Pancreas (tissue), 10 donors: Measurements from ENCODE around the gene KCNK10. TPM values are rescaled to one million over a fixed set of nuclear protein-coding genes. Genes with fewer than 3 reads are reported as not detected.
"Not testable (repeated sequence)": the region's sequence is repeated elsewhere in the genome, so short reads cannot be mapped to it uniquely, and the experiment has no call there.

Experiments
- ATAC-seq, 4 donors: fragments of 200-7000 bp; cut with Tn5 transposase; one replicate each; pipeline versions ENCODE4 v1.8.0 to v1.9.1; 2020; ENCODE audit warnings: mild to moderate bottlenecking in 4 of 4, moderate library complexity in 4 of 4
- DNase-seq, 6 donors: peaks; one replicate each; pipeline ENCODE4 v3.0.0-alpha.2; 2020
- FAIRE-seq: peaks from 2 replicates; lab custom pipeline; 2012; peaks lifted over from hg19 to GRCh38; lab: Jason Lieb, UNC
- H3K27ac ChIP-seq, 4 donors: fragments of 200-600 bp; sonication (generic); 1 replicate in 3 of 4; 2 replicates in 1 of 4; pipeline versions ENCODE4 v1.5.0 to v1.8.0; 2020
- H3K27me3 ChIP-seq, 4 donors: fragments of 200-600 bp; one replicate each; pipeline ENCODE4 v1.8.0; 2021
- H3K36me3 ChIP-seq, 3 donors: fragments of 200-600 bp; sonication (generic) in 1 of 3; one replicate each; pipeline versions ENCODE4 v1.5.0 to v1.8.0; 2020 to 2021
- H3K4me1 ChIP-seq, 3 donors: fragments of 200-600 bp; one replicate each; pipeline ENCODE4 v1.8.0; 2021
- H3K4me3 ChIP-seq, 4 donors: fragments of 200-600 bp; sonication (generic) in 2 of 4; one replicate each; pipeline versions ENCODE4 v1.5.0 to v1.8.0; 2020 to 2021
- H3K9me3 ChIP-seq, 4 donors: fragments of 200-600 bp; one replicate each; pipeline ENCODE4 v1.8.0; 2021
- CTCF ChIP-seq, 4 donors: fragments of 200-600 bp; sonication (generic) in 3 of 4; IDR thresholded peaks; one replicate each; pipeline versions ENCODE4 v1.5.0 to v1.8.0; 2021; ENCODE audit warnings: antibody characterized with exemption in 4 of 4
- WGBS, 2 donors: extraction: QIAGEN DNeasy Blood & Tissue Kit; methylation state at CpG; one replicate each; pipeline ENCODE4 v1.1.7; 2013; 5-methylcytosine and 5-hydroxymethylcytosine counted together
- intact Hi-C, 3 donors: fragments of 100-400 bp; cut with DNase I; formaldehyde crosslinking; loops; one replicate each; pipeline versions ENCODE4 v1.11.1 to v1.14.2; 2022
- polyA plus RNA-seq, 2 donors: library from polyadenylated mRNA; stranded (reverse); fragments of 200-250 nt; gene quantifications; one replicate each; pipeline ENCODE4 v1.2.3, GENCODE V29; 2013
- total RNA-seq, 6 donors: library from RNA; stranded (reverse); fragmentation: NEBNext Ultra II Directional in 4 of 6; extraction: Animal tissue kit (Norgen Biotek cat#: 25700) in 4 of 6; gene quantifications; one replicate each; pipeline versions ENCODE4 v1.2.1 to v1.2.4, GENCODE V29; 2021 to 2023
- donor health status: healthy with polysubstance abuse.
- donor health status: DM: no; HTN: no; CAD: no; lungs with moderate emphysema.
- donor health status: DM: no; HTN: no; CAD: no.
- donor health status: control.
- donor health status: control.
- donor health status: Bipolar disorder and iron deficiency.
- donor health status: DM: yes; HTN: yes; CAD: no.
- donor health status: DM: no; HTN: no; CAD: no.
- donor health status: DM: no; HTN: no; CAD: no.
- donor health status: DM: yes; HTN: yes; CAD: no.

Gene KCNK10
- total and polyA plus RNA-seq, 8 donors, result 0.42 to 2.3 (median 1.1) TPM

- ATAC-seq (no peak), DNase-seq (no peak), FAIRE-seq (no peak)
- Histone ChIP-seq H3K27me3 (no peaks in the 10 kb centered on the region), H3K4me3 (no peak overlapping the region), H3K4me1 (peaks cover 0 to 5% (median 2%) of the 10 kb centered on the region in 3 donors), H3K9me3 (no peaks in the 10 kb centered on the region), H3K36me3 (no peaks in the 10 kb centered on the region), H3K27ac (no peak overlapping the region)
- intact Hi-C loops, result no loop called here
- 60 to 70% methylated on average over 2 of the region's 2 CpGs for WGBS, 2 donors
- TF ChIP-seq CTCF (IDR thresholded peaks at IDR 0.05), result no peak
These were observed 56.6 kb downstream of the KCNK10 start for GRCh38 chr14:88266474-88266873.

GRCh38 chr14:88264116-88264515 is 59.0 kb downstream of the KCNK10 start:
- H3K4me3 ChIP-seq, result no peak overlapping the region
- intact Hi-C loops, result no loop called here
- no peak for FAIRE-seq
- ATAC-seq, result no peak
- WGBS, 2 donors, result 83 to 86% methylated on average over 6 of the region's 6 CpGs
- H3K4me1 ChIP-seq, result no peaks in the 10 kb centered on the region
- DNase-seq, result no peak
- no peak overlapping the region for H3K27ac ChIP-seq
- no peak for TF ChIP-seq CTCF (IDR thresholded peaks at IDR 0.05)
- H3K27me3 ChIP-seq, result no peaks in the 10 kb centered on the region
- H3K36me3 ChIP-seq, result no peaks in the 10 kb centered on the region
- no peaks in the 10 kb centered on the region for H3K9me3 ChIP-seq

GRCh38 chr14:88261302-88261701 is 61.8 kb downstream of the KCNK10 start:
- H3K4me1 ChIP-seq, intact Hi-C loops, H3K27me3 ChIP-seq, ATAC-seq, DNase-seq, H3K4me3 ChIP-seq, H3K36me3 ChIP-seq, FAIRE-seq, H3K9me3 ChIP-seq, H3K27ac ChIP-seq: not testable (repeated sequence)
- 86 to 87% methylated on average over 3 of the region's 3 CpGs for WGBS, 2 donors

GRCh38 chr14:88258021-88258420 is 65.0 kb downstream of the KCNK10 start:
- 81 to 89% methylated on average over 4 of the region's 4 CpGs for WGBS, 2 donors
- no peak for ATAC-seq
- DNase-seq, result no peak
- FAIRE-seq, result no peak
- H3K36me3 ChIP-seq, result no peaks in the 10 kb centered on the region
- H3K27ac ChIP-seq, result no peak overlapping the region
- H3K4me3 ChIP-seq, result no peak overlapping the region
- TF ChIP-seq CTCF (IDR thresholded peaks at IDR 0.05), result no peak
- no peaks in the 10 kb centered on the region for H3K27me3 ChIP-seq
- intact Hi-C loops, result no loop called here
- H3K9me3 ChIP-seq, result no peaks in the 10 kb centered on the region
- no peaks in the 10 kb centered on the region for H3K4me1 ChIP-seq

- no peak for DNase-seq
- Histone ChIP-seq H3K36me3 (no peaks in the 10 kb centered on the region), H3K27ac (no peak overlapping the region), H3K9me3 (no peaks in the 10 kb centered on the region), H3K4me1 (no peaks in the 10 kb centered on the region), H3K4me3 (no peak overlapping the region), H3K27me3 (no peaks in the 10 kb centered on the region)
- FAIRE-seq, result no peak
- intact Hi-C loops, result no loop called here
- ATAC-seq, result no peak
- TF ChIP-seq CTCF (IDR thresholded peaks at IDR 0.05), result no peak
- 64 to 77% methylated on average over 9 of the region's 9 CpGs for WGBS, 2 donors
These were observed 65.8 kb downstream of the KCNK10 start for GRCh38 chr14:88256997-88257950.
